Measurements from ENCODE around the gene CD59.
"Not testable (repeated sequence)": the region's sequence is repeated elsewhere in the genome, so short reads cannot be mapped to it uniquely, and the experiment has no call there.

CD59 gene

GRCh38 chr11:33667819-33668467 lies 68.3 kb downstream of the CD59 start:
- DNase-seq (ENCODE audit: low read depth in 2 of 2): no peak

DNA sequence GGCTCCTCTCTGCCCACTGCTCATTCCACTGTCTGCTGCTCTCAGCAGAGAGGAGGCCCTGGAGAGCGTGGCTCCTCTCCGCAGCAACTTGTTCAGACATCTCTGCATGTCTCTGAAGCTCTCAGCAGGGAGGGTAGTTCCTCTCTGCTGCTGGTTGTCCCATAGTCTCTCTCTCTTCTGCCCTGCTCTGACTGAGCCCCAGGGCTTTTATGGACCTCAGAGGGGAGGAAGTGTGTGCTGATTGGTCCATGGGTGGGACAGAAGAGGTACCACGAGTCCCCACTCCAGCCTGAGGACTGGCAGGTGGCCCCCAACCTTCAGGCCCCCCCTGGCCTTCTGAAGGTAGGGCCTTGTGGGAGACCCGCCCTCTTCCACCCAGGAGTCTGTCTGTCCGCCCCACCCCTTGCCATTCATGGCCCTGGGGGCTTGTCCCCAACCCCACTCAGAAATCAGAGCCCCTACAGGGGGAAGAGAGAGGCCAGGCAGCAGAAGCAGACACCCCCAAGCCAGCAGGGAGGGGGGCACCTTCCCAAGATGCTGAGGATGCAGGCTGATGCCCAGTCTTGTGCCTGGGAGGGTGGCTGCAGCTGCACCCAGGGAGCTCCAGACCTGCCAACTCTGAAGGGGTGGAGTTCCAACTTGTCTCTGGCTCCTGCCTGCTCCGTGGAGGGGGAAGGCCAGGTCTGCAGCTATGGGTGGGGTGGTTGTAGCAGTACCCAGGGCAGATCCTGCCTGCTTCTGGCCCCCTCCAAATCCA lies 70.7 kb downstream of the CD59 start:
- DNase-seq (ENCODE audit: low read depth in 2 of 2): no peak

- DNase-seq (ENCODE audit: low read depth in 2 of 2): no peak
Observed at GRCh38 chr11:33664827-33665226, 71.4 kb downstream of the CD59 start.

- no peak for DNase-seq (ENCODE audit: low read depth in 2 of 2)
Observed at GRCh38 chr11:33664166-33664565, 72.1 kb downstream of the CD59 start.

GRCh38 chr11:33663121-33663520 lies 73.1 kb downstream of the CD59 start:
- no peak for DNase-seq (ENCODE audit: low read depth in 2 of 2)

DNA sequence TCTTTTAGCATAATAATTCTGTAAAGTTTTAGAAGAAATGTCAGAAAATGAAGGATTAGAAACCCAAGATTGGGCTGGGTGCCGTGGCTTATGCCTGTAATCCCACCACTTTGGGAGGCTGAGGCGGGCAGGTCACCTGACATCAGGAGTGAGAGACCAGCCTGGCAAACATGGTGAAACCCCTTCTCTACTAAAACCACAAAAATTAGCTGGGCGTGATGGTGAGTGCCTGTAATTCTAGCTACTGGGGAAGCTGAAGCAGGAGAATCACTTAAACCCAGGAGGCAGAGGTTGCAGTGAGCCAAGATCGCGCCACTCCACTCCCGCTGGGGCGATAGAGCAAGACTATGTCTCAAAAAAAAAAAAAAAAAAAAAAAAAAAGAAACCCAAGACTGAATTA lies 74.7 kb downstream of the CD59 start:
- DNase-seq (ENCODE audit: low read depth in 2 of 2): not testable (repeated sequence)

GRCh38 chr11:33660962-33661361 lies 75.3 kb downstream of the CD59 start:
- DNase-seq (ENCODE audit: low read depth in 2 of 2): no peak

DNA sequence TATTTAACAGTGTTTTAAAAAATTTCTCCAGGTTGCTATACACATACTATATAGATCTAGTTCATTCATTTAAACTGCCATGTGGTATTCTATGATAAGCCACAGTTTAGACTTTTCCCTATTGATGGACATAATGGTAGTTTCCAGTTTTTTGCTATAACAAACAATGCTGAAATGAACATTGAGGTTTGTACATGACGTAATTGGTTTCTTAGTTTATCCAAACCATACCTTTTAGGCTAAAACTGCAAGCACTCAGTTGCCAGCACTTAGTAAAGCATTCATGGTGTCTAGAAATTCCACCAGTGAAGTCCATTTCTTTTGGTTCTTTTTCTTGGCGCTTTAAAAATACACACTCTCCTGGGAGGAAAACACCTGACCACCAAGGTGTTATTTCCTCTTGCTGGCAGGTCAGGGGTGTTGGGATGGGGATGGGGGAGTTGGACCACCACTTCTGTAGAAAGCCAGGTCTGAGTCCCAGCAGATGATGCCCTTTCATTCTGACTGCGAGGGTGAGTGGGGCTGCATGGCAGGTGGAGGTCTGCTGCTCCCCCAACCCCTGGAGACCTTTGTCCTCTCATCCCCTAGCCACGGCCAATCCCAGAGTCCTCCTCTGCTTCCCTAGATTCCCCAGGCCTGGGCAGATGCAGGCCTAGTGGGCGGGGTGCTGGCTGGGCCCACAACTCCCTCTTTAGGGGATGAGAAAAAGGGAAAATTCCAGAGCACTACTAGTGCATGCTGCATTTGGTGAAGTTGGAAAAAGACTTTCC lies 76.7 kb downstream of the CD59 start:
- no peak for DNase-seq (ENCODE audit: low read depth in 2 of 2)

DNA sequence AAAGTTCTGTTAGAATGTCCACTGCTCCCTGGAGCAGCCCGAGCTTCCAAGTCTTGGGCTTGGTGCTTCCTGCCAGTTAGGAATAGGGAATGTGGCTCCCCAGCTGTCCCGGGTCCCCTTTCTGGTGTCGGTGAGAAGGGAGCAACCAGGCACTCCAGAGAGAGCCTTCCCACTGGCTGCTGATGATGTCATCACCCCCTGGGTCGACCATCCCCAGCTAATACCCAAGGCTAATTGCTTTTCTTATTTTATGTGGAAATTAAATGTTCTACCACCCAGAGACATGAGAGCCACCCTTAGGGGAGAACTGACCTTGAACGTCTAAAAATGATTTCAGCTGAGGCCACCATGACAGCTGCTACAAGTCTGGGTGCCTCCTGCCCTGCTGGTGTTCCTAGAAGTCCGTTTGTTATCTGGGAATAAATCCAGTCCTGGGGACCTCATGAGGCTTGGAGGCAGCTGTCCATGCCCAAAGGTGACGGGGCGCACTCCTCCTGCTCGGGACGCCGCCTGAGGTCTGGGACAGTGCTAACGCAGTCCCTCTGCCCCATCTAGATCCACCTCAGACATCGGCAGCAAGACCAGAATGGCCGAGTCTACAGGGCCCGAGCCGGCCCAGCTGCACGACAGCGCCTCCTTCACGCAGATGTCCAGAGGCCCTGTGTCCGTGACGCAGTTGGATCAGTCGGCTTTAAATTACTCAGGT lies 77.9 kb downstream of the CD59 start:
- no peak for DNase-seq (ENCODE audit: low read depth in 2 of 2)

DNA sequence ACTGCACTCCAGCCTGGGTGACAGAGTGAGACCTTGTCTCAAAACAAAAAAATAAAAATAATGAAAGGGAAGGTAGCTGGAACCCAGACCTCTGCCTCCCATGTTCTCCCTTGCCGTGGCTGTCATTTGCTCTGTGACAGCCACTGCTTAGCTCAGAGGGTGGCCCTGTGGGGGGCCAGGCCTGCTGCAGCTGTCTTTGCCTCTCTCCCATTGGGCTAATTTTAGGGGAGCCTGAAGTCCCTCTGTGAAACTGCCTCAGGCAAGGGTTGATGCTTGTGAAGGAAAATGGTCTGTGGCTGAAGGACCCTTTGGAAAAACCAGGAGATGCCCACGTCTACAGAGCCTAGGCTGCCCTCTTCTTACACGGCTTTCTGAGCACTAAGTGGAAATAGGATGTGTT lies 78.5 kb downstream of the CD59 start:
- DNase-seq (ENCODE audit: low read depth in 2 of 2): no peak

DNA sequence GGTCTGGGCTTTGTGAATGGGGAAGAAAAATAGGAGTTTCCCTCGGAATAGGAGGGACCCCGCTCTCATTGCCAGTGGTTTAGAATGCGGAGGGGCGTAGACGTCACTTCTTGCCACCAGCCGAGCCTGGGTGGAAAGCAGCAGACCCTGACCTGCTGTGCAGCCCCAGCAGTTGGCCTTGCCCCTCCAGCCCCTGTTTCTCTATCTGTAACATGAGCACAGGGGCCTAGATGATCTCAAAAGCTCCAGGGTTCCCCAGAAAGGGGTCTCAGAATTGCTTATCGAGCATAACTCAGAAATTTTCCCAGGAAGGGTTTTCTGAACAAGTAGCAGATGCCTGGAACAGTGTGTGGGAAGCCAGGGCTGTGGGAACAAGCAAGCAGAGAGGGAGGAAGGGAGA lies 79.5 kb downstream of the CD59 start:
- no peak for DNase-seq (ENCODE audit: low read depth in 2 of 2)

DNA sequence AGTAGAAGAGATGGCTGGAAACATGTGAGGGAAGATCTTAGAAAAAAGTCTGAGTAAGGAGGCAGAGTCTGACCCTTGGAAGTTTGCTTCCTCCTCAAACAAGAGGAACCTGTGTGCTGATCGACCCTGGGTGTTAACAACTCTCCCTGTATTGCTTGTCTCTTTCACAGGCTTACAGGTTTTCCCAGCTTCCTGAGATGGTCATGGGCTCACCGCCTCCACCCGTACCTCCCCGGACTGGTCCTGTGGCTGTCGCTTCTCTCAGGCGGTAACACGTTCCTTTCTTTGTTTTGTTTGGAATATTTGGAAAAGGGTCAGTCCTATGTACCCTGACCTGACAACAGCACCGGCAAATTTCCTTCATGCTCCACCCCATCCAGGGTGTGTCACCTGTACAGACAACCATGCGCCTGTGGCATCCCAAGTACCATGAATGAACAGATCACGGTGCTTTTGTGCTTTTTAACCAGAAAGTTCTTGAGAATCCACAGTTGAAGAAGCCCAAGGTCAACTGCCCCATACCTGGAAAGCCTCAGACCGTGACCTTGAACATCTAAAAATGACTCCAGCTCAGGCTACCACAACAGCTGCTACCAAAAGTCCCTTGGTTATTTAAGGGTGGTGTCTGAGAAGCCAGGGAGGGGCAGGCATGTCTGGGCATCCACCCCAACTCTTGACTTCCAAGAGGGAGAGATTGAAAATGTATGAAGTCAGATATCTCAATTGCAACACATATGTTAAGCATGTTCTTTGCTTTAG lies 80.2 kb downstream of the CD59 start:
- no peak for DNase-seq (ENCODE audit: low read depth in 2 of 2)

DNA sequence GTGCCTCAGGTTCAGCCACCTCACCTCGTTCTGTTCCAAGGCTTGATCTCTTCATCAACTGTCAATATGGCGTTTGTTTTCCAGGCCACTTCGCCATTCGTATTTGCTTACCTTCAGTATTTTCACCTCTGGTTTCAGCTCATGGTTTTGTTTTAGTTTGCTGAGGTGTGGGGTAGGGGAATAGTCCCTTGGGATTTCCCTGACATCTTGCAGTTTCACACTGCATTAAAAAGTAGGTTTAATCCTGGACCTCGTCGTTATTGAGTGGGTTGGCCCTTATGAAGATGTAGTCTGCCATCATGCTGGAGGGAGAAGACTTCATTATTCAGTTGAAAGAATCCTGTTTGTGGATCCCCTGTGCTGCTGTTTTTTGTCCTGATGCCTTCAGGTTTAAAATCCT lies 81.6 kb downstream of the CD59 start:
- DNase-seq (ENCODE audit: low read depth in 2 of 2): no peak

All from stimulated activated CD4-positive, alpha-beta T cell treated with anti-CD3 and anti-CD28 coated beads, Interleukin-1b, Interleukin-23, amount 100 ng/mL, for 4 hours (primary cell).